ENCODE results near the gene FAM163B.

DNA sequence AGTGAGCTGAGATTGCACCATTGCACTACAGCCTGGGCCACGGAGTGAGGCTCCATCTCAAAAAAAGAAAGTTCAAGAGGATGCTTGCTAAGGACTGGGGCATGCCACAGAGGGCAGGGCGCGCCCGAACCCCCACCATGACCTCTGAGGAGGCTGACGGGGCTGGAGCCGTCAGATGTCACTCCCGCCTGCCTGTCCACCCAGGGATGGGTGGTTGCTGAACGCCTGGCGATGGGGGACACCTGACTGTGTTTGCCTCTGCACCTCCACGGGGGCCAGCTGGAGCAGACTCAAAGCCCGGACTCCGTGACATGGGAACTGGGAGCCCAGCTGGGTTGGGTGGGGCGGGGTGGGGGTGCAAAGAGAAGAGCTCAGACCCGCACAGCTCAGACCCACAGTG is 42.8 kb downstream of the FAM163B start:
- TF ChIP-seq, protein P1, sequence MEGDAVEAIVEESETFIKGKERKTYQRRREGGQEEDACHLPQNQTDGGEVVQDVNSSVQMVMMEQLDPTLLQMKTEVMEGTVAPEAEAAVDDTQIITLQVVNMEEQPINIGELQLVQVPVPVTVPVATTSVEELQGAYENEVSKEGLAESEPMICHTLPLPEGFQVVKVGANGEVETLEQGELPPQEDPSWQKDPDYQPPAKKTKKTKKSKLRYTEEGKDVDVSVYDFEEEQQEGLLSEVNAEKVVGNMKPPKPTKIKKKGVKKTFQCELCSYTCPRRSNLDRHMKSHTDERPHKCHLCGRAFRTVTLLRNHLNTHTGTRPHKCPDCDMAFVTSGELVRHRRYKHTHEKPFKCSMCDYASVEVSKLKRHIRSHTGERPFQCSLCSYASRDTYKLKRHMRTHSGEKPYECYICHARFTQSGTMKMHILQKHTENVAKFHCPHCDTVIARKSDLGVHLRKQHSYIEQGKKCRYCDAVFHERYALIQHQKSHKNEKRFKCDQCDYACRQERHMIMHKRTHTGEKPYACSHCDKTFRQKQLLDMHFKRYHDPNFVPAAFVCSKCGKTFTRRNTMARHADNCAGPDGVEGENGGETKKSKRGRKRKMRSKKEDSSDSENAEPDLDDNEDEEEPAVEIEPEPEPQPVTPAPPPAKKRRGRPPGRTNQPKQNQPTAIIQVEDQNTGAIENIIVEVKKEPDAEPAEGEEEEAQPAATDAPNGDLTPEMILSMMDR (IDR thresholded peaks at IDR 0.05): no peak
- TF ChIP-seq CREM (CRISPR knock-in tag; IDR thresholded peaks at IDR 0.05) (no peak), NR3C1 (CRISPR knock-in tag; conservative IDR thresholded peaks at IDR 0.05; ENCODE audit: low read depth) (no peak), NR2C2 (CRISPR knock-in tag; IDR thresholded peaks at IDR 0.05) (no peak)

Measured in WTC11 (cell line).